ENCODE data around the gene ACBD4. TPM values are rescaled to one million over a fixed set of nuclear protein-coding genes. Genes with fewer than 3 reads are reported as not detected.

ACBD4 gene
- total RNA-seq, 2 experiments from 2014 or later, result 12.5 to 13.8 TPM

GRCh38 chr17:45096926-45097325 lies 38.6 kb upstream of the ACBD4 start:
- intact Hi-C loops (cut with micrococcal nuclease), result loop anchor here (5.0 kb wide), 1 partner anchor 65 kb away; no protein-coding TSS in a partner anchor
- Mint-ChIP-seq H3K4me3 (no peak overlapping the region), H3K36me3 (peaks cover 55% of the 10 kb centered on the region), H3K27ac (no peak overlapping the region), H3K9me3 (no peaks in the 10 kb centered on the region), H3K4me1 (ENCODE audit: low read depth) (no peaks in the 10 kb centered on the region), H3K27me3 (no peaks in the 10 kb centered on the region)
- POLR2A ChIA-PET, result no interaction called here
- DNase-seq, result no peak
- CTCF ChIA-PET, result interaction anchor here (1.2 kb wide), 1 partner anchor 38 kb away, joined by 3 read pairs; the partner anchor contains the start of gene ACBD4

DNA sequence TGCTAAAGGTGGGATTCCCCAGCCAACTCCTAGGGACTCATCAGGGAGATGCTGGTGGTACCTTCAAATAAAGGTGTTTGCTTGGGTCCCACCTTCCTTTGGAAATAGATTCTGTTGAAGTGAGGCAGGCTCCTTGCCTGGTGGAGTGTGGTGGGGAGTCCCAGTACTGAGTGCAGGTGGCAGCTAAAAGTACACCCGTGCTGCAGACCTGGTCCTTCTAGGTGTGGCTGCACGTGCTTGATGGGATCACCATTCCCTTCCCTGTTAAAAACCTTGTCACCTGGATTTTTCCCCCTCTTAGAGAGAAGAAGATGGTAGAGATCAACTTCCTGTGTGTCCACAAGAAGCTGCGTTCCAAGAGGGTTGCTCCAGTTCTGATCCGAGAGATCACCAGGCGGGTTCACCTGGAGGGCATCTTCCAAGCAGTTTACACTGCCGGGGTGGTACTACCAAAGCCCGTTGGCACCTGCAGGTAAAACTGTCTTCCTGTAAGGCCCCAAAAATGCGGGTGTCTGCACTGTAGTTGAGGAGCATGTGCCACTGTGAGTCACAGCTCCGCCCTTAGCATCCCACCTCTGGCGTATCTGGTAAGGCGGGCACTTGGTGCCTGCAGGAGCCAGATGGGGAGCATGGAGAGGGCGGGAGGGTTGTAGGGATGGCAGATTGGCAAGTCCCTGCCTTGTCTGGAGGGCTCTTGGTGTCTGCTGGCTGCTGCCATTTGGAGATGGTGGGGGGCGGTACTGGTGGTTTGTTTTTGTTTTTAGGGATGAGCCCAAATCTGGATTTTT lies 37.2 kb upstream of the ACBD4 start:
- intact Hi-C loops (cut with micrococcal nuclease), result loop anchor here (5.0 kb wide), 1 partner anchor 66 kb away; no protein-coding TSS in a partner anchor
- POLR2A ChIA-PET, result interaction anchor here (1.1 kb wide), 1 partner anchor 50 kb away, joined by 3 read pairs; the partner anchor contains the start of gene HEXIM1
- Mint-ChIP-seq H3K27me3 (no peaks in the 10 kb centered on the region), H3K4me3 (no peak overlapping the region), H3K27ac (no peak overlapping the region), H3K9me3 (no peaks in the 10 kb centered on the region), H3K36me3 (peaks cover 61% of the 10 kb centered on the region), H3K4me1 (ENCODE audit: low read depth) (no peaks in the 10 kb centered on the region)
- CTCF ChIA-PET, result interaction anchor here (0.7 to 2.2 kb wide), 23 partner anchors 9 to 319 kb away, joined by 3 to 17 read pairs (median 6); partner anchors contain the start of gene ACBD4
- no peak for DNase-seq

DNA sequence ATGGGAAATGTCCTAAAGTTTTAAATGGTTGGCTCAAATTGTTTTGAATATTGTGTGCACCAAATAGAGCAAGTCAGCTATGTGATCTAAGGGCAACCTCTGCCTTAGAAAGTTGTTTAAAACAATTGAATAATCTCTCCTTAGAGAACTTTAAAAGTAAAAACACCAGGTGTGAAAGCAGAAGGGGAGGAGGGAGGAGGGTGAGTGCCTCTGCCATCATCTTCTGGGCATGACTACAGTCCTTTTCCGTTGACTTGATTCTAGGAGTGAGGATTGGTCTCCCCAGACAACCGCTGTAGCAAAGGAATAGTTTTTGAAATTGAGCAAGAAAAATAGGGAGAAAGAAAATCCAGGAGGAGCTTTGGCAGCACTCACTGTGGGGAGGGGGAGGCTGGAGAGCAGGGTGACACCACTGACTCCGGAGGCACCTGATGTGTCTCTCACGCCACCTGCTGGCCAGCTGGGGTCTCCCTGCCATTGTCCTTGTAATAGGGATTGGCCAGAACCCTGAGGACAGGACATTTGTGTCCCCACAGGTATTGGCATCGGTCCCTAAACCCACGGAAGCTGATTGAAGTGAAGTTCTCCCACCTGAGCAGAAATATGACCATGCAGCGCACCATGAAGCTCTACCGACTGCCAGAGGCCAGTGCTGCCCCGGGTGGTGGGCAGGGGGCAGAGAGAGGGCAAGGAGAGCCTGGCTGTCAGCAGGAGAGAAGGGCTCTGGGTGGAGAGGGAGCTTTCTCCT lies 36.4 kb upstream of the ACBD4 start:
- ChIA-PET POLR2A (interaction anchor here (1.1 kb wide), 1 partner anchor 50 kb away, joined by 3 read pairs; the partner anchor contains the start of gene HEXIM1), CTCF (interaction anchor here (0.6 to 2.2 kb wide), 33 partner anchors 9 to 320 kb away, joined by 3 to 17 read pairs (median 5); partner anchors contain the start of genes ACBD4 and KIF18B)
- no peak overlapping the region for H3K4me3 Mint-ChIP-seq
- intact Hi-C loops (cut with micrococcal nuclease), result loop anchor here (5.0 kb wide), 1 partner anchor 67 kb away; no protein-coding TSS in a partner anchor
- no peak overlapping the region for H3K27ac Mint-ChIP-seq
- no peaks in the 10 kb centered on the region for H3K27me3 Mint-ChIP-seq
- no peaks in the 10 kb centered on the region for H3K9me3 Mint-ChIP-seq
- no peaks in the 10 kb centered on the region for H3K4me1 Mint-ChIP-seq (ENCODE audit: low read depth)
- peaks cover 62% of the 10 kb centered on the region for H3K36me3 Mint-ChIP-seq
- peak; percentile 85 for DNase-seq

DNA sequence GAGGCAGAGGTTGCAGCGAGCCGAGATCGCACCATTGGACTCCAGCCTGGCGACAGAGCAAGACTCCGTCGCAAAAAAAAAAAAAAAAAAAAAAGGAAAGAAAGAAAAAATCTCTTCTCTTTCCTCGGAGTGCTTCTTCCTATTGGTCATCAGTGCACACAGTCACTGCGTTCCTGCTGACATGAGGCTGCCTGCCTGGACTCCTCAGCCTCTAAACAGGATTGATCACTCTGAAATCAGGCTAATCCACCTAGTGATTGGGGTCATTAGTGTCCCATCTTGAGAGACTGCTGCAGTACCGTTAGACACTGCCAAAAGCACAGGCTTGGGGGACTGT lies 34.0 kb upstream of the ACBD4 start:
- H3K4me1 Mint-ChIP-seq (ENCODE audit: low read depth), result no peaks in the 10 kb centered on the region
- CTCF ChIA-PET, result no interaction called here
- no peak for DNase-seq
- H3K9me3 Mint-ChIP-seq, result no peaks in the 10 kb centered on the region
- intact Hi-C loops (cut with micrococcal nuclease), result no loop called here
- POLR2A ChIA-PET, result no interaction called here
- no peak overlapping the region for H3K27ac Mint-ChIP-seq
- no peaks in the 10 kb centered on the region for H3K27me3 Mint-ChIP-seq
- H3K36me3 Mint-ChIP-seq, result peaks cover 52% of the 10 kb centered on the region
- no peak overlapping the region for H3K4me3 Mint-ChIP-seq

DNA sequence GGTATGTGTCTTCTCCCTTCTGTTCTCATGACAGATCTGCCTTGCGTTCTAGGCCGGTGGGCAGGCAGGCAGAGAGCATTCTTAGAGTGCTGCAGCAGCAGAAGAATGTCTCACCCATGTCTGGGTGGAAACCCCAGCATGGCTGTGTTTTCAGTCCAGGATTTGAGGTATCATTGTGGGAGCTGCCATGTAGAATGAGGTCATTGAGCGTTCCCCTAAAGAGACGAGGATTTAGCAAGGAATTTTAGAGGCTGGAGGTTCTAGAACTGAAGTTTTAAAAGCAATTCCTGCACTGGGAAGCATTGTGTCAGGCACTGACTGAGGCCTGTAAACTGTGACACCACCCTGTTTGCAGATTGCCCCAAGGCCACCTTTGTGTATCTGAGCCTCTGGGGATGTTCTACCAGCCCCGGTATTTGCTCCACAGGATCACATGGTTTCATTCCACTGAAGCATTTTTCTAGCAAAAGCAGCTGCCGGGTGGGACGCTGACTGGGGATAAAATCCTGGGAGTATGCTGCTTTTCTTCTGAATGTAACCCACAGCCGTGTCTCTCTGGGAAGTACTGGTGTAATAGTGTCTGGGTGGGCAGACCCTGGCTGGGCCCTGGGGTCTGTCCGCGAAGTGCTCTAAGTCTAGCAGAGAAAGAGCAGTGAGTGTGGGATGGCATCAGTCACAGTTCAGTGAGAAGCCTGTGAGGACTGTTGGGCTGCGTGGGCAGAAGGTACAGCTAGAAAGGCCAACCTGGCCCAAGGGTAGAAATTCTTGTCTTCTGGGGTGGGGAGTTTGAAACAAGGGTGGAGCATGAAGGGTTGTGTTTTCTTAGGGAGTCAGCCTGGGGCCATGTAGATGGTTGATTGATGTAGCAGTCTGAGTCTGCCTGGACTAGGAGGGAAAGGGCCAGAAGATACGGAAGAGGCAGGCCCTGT lies 33.3 kb upstream of the ACBD4 start:
- H3K36me3 Mint-ChIP-seq, result peaks cover 48% of the 10 kb centered on the region
- no peaks in the 10 kb centered on the region for H3K4me1 Mint-ChIP-seq (ENCODE audit: low read depth)
- no peaks in the 10 kb centered on the region for H3K27me3 Mint-ChIP-seq
- H3K4me3 Mint-ChIP-seq, result no peak overlapping the region
- intact Hi-C loops (cut with micrococcal nuclease), result no loop called here
- CTCF ChIA-PET, result interaction anchor here (1.9 kb wide), 1 partner anchor 33 kb away, joined by 6 read pairs; the partner anchor contains the start of gene ACBD4
- POLR2A ChIA-PET, result interaction anchor here (0.6 kb wide), 1 partner anchor 288 kb away, joined by 3 read pairs; no protein-coding TSS in a partner anchor
- H3K27ac Mint-ChIP-seq, result no peak overlapping the region
- no peaks in the 10 kb centered on the region for H3K9me3 Mint-ChIP-seq
- DNase-seq, result no peak

- intact Hi-C loops (cut with micrococcal nuclease), result no loop called here
- Mint-ChIP-seq H3K9me3 (no peaks in the 10 kb centered on the region), H3K36me3 (peaks cover 44% of the 10 kb centered on the region), H3K4me1 (ENCODE audit: low read depth) (no peaks in the 10 kb centered on the region), H3K4me3 (no peak overlapping the region), H3K27ac (no peak overlapping the region), H3K27me3 (no peaks in the 10 kb centered on the region)
- ChIA-PET POLR2A (interaction anchor here (0.6 kb wide), 1 partner anchor 288 kb away, joined by 3 read pairs; no protein-coding TSS in a partner anchor), CTCF (interaction anchor here (1.2 to 1.9 kb wide), 2 partner anchors 10 to 32 kb away, joined by 4 to 6 read pairs; partner anchors contain the start of gene ACBD4)
- DNase-seq, result no peak
Observed at GRCh38 chr17:45102856-45103255, 32.6 kb upstream of the ACBD4 start.

- no peak for DNase-seq
- Mint-ChIP-seq H3K36me3 (peaks cover 39% of the 10 kb centered on the region), H3K9me3 (no peaks in the 10 kb centered on the region), H3K27ac (no peak overlapping the region), H3K4me1 (ENCODE audit: low read depth) (no peaks in the 10 kb centered on the region), H3K27me3 (no peaks in the 10 kb centered on the region), H3K4me3 (no peak overlapping the region)
- ChIA-PET CTCF (interaction anchor here (0.9 to 1.9 kb wide), 3 partner anchors 10 to 95 kb away, joined by 3 to 6 read pairs (median 4); partner anchors contain the start of gene ACBD4), POLR2A (no interaction called here)
- intact Hi-C loops (cut with micrococcal nuclease), result no loop called here
Observed at GRCh38 chr17:45103269-45103795, 32.2 kb upstream of the ACBD4 start.

- no peak for DNase-seq
- no peak overlapping the region for H3K27ac Mint-ChIP-seq
- CTCF ChIA-PET, result interaction anchor here (0.9 to 1.9 kb wide), 3 partner anchors 11 to 94 kb away, joined by 3 to 6 read pairs (median 4); partner anchors contain the start of gene ACBD4
Observed at GRCh38 chr17:45104029-45104428, 31.5 kb upstream of the ACBD4 start.

DNA sequence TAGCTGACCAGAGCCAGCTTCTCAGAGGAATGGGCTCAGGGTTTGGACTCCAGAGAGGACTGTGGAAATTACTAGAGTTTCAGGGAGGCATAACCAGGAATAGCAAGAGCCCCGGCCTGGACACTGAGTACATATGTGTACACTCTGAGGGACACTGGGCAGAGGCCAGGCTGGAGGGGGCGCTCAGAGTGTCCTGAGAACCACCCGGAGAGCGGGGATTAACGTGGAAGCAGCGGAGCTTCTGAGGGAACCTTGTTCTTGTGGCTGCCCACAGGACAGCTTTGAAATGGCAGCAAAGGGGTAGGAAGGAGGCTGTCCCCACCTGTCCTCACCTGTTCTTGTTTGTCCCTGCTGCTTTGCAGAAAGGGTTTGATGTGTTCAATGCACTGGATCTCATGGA lies 31.0 kb upstream of the ACBD4 start:
- no peaks in the 10 kb centered on the region for H3K27me3 Mint-ChIP-seq

More at GRCh38 chr17:45104029-45104428, 31.5 kb upstream of the ACBD4 start:
- Mint-ChIP-seq H3K4me1 (ENCODE audit: low read depth) (no peaks in the 10 kb centered on the region), H3K9me3 (no peaks in the 10 kb centered on the region), H3K4me3 (no peak overlapping the region), H3K36me3 (peaks cover 35% of the 10 kb centered on the region), H3K27me3 (no peaks in the 10 kb centered on the region)
- intact Hi-C loops (cut with micrococcal nuclease), result no loop called here
- POLR2A ChIA-PET, result no interaction called here

DNA sequence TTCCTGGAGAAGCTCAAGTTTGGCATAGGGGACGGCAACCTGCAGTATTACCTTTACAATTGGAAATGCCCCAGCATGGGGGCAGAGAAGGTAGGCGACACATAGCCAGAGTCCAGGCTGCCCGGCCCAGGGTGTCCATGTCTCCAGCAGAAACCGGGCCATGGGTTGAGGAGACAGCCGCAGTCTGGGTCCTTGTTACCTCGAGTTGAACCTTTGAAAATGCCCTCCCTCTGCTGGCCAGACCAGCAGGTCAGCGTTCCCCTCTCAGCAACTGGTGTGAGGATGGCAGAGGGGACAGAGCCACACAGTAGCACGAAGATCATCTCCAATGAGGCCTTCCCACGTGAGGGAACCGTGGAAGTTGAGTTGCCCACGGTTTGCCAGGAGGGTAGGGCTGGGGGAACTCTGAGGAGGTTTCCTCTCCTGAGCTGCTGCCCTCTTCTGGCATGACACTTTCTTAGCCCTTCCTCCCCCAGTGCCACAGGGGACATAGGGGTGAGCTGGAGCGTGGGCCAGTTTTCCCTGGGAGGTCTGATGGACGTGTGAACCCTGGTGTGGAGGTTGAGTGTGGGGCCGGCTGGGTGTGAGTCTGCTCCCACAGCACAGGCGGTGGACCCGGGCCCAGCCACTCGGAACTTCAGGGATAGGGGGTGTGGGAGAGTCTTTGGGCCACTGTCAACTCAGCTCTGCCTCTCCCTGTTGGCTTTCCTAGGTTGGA lies 30.4 kb upstream of the ACBD4 start:
- DNase-seq, result no peak
- Mint-ChIP-seq H3K4me1 (ENCODE audit: low read depth) (no peaks in the 10 kb centered on the region), H3K27me3 (no peaks in the 10 kb centered on the region), H3K9me3 (no peaks in the 10 kb centered on the region), H3K36me3 (peaks cover 27% of the 10 kb centered on the region), H3K27ac (no peak overlapping the region), H3K4me3 (no peak overlapping the region)
- CTCF ChIA-PET, result interaction anchor here (2.1 kb wide), 1 partner anchor 31 kb away, joined by 4 read pairs; the partner anchor contains the start of gene ACBD4
- POLR2A ChIA-PET, result no interaction called here
- intact Hi-C loops (cut with micrococcal nuclease), result no loop called here

More for the DNA sequence above, 31.0 kb upstream of the ACBD4 start:
- ChIA-PET POLR2A (no interaction called here), CTCF (interaction anchor here (2.1 kb wide), 1 partner anchor 31 kb away, joined by 4 read pairs; the partner anchor contains the start of gene ACBD4)
- Mint-ChIP-seq H3K4me1 (ENCODE audit: low read depth) (no peaks in the 10 kb centered on the region), H3K4me3 (no peak overlapping the region), H3K27ac (no peak overlapping the region), H3K9me3 (no peaks in the 10 kb centered on the region), H3K36me3 (peaks cover 30% of the 10 kb centered on the region)
- intact Hi-C loops (cut with micrococcal nuclease), result no loop called here
- no peak for DNase-seq

Data from activated CD4-positive, alpha-beta memory T cell treated with anti-CD3 and anti-CD28 coated beads for 36 hours (primary cell).